ENCODE data around the gene SHC3.

GRCh38 chr9:89096807-89097206 lies 81.8 kb downstream of the SHC3 start:
- TF ChIP-seq, protein P1, sequence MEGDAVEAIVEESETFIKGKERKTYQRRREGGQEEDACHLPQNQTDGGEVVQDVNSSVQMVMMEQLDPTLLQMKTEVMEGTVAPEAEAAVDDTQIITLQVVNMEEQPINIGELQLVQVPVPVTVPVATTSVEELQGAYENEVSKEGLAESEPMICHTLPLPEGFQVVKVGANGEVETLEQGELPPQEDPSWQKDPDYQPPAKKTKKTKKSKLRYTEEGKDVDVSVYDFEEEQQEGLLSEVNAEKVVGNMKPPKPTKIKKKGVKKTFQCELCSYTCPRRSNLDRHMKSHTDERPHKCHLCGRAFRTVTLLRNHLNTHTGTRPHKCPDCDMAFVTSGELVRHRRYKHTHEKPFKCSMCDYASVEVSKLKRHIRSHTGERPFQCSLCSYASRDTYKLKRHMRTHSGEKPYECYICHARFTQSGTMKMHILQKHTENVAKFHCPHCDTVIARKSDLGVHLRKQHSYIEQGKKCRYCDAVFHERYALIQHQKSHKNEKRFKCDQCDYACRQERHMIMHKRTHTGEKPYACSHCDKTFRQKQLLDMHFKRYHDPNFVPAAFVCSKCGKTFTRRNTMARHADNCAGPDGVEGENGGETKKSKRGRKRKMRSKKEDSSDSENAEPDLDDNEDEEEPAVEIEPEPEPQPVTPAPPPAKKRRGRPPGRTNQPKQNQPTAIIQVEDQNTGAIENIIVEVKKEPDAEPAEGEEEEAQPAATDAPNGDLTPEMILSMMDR (IDR thresholded peaks at IDR 0.05), result no peak; the same call in 1 of the 2 replicates
- TF ChIP-seq ZFX (IDR thresholded peaks at IDR 0.05; ENCODE audit: borderline replicate concordance), result no peak

All from 22Rv1 (cell line).